Subcutaneous adipose tissue (tissue), 4 donors: Measurements from ENCODE around the gene ZNF154. TPM values are rescaled to one million over a fixed set of nuclear protein-coding genes. Genes with fewer than 3 reads are reported as not detected.

Experiments
- CTCF ChIP-seq: fragments of 450-650 bp; IDR thresholded peaks from one replicate; pipeline ENCODE4 v1.5.1; 2016; ENCODE audit warnings: low read depth, mild to moderate bottlenecking, control low read depth, antibody characterized with exemption, moderate library complexity
- total RNA-seq, 4 donors: library from RNA; depleted of rRNA; stranded (reverse); fragments of >200 nt; gene quantifications; one replicate each; pipeline ENCODE4 v1.1.0, GENCODE V29; 2016

ZNF154 gene
- total RNA-seq, 4 donors from 2014 or later = 1.9 to 3.0 (median 2.7) TPM

GRCh38 chr19:57671124-57671895 lies 37.7 kb downstream of the ZNF154 start:
- TF ChIP-seq CTCF = no peak

GRCh38 chr19:57668635-57669034 lies 40.4 kb downstream of the ZNF154 start, which contains the start of gene ZSCAN4:
Gene ZSCAN4 (plus strand): TSS chr19:57668935. CDS start chr19:57676146, 7,211 bp downstream.
- TF ChIP-seq CTCF = no peak

- TF ChIP-seq CTCF = no peak
Observed at GRCh38 chr19:57667228-57667627, 41.8 kb downstream of the ZNF154 start.

GRCh38 chr19:57665261-57665806 lies 43.7 kb downstream of the ZNF154 start:
- TF ChIP-seq CTCF = no peak

- no peak for TF ChIP-seq CTCF
Observed at GRCh38 chr19:57664269-57665127, 44.5 kb downstream of the ZNF154 start.

GRCh38 chr19:57656346-57656745 lies 52.7 kb downstream of the ZNF154 start:
- TF ChIP-seq CTCF = no peak

- TF ChIP-seq CTCF = no peak
Observed at GRCh38 chr19:57655443-57655842, 53.6 kb downstream of the ZNF154 start.
